PFSK-1 (cell line): ENCODE measurements around the gene MLST8.

Experiments used
- FOXP2 ChIP-seq: optimal IDR thresholded peaks from 2 replicates; pipeline ENCODE3; 2011; ENCODE audit warnings: borderline replicate concordance, control low read depth, inconsistent platforms; ENCODE audit not compliant: insufficient read depth; ENCODE audit errors: extremely low read length, extremely low read depth
- POLR2AphosphoS5 ChIP-seq: IDR thresholded peaks from 2 replicates; pipeline ENCODE4 v1.6.1; 2012; ENCODE audit warnings: low read depth, mild to moderate bottlenecking, control low read depth, low read length, moderate library complexity
- SIN3A ChIP-seq: IDR thresholded peaks from 2 replicates; pipeline ENCODE4 v1.6.1; 2012; ENCODE audit warnings: mild to moderate bottlenecking, low read length, moderate library complexity, borderline replicate concordance; ENCODE audit not compliant: insufficient read depth
- TAF1 ChIP-seq: IDR thresholded peaks from 2 replicates; pipeline ENCODE4 v1.6.1; 2012; ENCODE audit warnings: low read length, control low read depth, borderline replicate concordance; ENCODE audit not compliant: insufficient read depth
- TF ChIP-seq, protein P1 (sequence below), 2 experiments: IDR thresholded peaks; 2 replicates each; pipeline versions ENCODE4 v1.6.1 to v1.8.0; 2011 to 2012; ENCODE audit warnings: low read depth in 2 of 2, low read length in 2 of 2, control low read depth in 1 of 2, inconsistent platforms in 1 of 2, mild to moderate bottlenecking in 1 of 2, moderate library complexity in 1 of 2; ENCODE audit not compliant: insufficient read depth in 1 of 2

MLST8 gene

GRCh38 chr16:2158262-2158638, 47.0 kb upstream of the MLST8 start:
- TF ChIP-seq POLR2AphosphoS5 (no peak), SIN3A (no peak), FOXP2 (no peak), TAF1 (no peak)
- TF ChIP-seq, protein P1, sequence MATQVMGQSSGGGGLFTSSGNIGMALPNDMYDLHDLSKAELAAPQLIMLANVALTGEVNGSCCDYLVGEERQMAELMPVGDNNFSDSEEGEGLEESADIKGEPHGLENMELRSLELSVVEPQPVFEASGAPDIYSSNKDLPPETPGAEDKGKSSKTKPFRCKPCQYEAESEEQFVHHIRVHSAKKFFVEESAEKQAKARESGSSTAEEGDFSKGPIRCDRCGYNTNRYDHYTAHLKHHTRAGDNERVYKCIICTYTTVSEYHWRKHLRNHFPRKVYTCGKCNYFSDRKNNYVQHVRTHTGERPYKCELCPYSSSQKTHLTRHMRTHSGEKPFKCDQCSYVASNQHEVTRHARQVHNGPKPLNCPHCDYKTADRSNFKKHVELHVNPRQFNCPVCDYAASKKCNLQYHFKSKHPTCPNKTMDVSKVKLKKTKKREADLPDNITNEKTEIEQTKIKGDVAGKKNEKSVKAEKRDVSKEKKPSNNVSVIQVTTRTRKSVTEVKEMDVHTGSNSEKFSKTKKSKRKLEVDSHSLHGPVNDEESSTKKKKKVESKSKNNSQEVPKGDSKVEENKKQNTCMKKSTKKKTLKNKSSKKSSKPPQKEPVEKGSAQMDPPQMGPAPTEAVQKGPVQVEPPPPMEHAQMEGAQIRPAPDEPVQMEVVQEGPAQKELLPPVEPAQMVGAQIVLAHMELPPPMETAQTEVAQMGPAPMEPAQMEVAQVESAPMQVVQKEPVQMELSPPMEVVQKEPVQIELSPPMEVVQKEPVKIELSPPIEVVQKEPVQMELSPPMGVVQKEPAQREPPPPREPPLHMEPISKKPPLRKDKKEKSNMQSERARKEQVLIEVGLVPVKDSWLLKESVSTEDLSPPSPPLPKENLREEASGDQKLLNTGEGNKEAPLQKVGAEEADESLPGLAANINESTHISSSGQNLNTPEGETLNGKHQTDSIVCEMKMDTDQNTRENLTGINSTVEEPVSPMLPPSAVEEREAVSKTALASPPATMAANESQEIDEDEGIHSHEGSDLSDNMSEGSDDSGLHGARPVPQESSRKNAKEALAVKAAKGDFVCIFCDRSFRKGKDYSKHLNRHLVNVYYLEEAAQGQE (IDR thresholded peaks at IDR 0.05; ENCODE audit: insufficient read depth in 1 of 2, low read depth in 2 of 2, low read length in 2 of 2), result no peak

- TF ChIP-seq FOXP2 (no peak), POLR2AphosphoS5 (no peak)
- TF ChIP-seq, protein P1 (IDR thresholded peaks at IDR 0.05; ENCODE audit: insufficient read depth in 1 of 2, low read depth in 2 of 2, low read length in 2 of 2), result no peak
Observed at GRCh38 chr16:2159175-2159838, 45.9 kb upstream of the MLST8 start.

- TF ChIP-seq POLR2AphosphoS5 (no peak), FOXP2 (no peak), TAF1 (no peak), SIN3A (no peak)
- TF ChIP-seq, protein P1 (IDR thresholded peaks at IDR 0.05; ENCODE audit: insufficient read depth in 1 of 2, low read depth in 2 of 2, low read length in 2 of 2), result no peak
Observed at GRCh38 chr16:2160915-2161551, 44.2 kb upstream of the MLST8 start.

DNA sequence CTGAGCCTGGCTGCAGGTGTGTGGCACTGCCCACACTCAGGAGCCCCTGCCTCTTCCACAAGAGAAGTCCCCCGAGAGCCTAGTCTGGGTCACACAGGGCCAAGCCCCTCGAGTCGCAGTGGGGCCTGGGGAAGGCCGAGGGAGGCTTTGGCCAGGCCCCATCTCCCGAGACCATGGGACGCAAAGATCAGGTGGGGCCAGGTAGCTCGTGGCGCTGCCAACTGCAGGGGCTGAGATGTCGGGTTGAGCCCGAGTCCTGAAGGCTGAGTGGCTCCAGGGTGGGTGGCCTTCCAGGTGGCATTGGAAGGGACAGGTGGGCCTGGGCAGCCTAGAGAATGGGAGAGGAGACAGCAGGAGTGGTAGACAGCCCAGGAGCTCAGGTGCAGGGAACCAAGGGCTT, 43.3 kb upstream of the MLST8 start:
- TF ChIP-seq POLR2AphosphoS5, result no peak
- TF ChIP-seq TAF1, result no peak
- TF ChIP-seq FOXP2, result no peak
- TF ChIP-seq, protein P1 (IDR thresholded peaks at IDR 0.05; ENCODE audit: insufficient read depth in 1 of 2, low read depth in 2 of 2, low read length in 2 of 2), result no peak
- no peak for TF ChIP-seq SIN3A

GRCh38 chr16:2162676-2163118, 42.6 kb upstream of the MLST8 start:
- TF ChIP-seq, protein P1 (IDR thresholded peaks at IDR 0.05; ENCODE audit: insufficient read depth in 1 of 2, low read depth in 2 of 2, low read length in 2 of 2), result no peak
- TF ChIP-seq FOXP2 (no peak), SIN3A (no peak), POLR2AphosphoS5 (no peak), TAF1 (no peak)
